Measurements from ENCODE around the gene RTL10. TPM values are rescaled to one million over a fixed set of nuclear protein-coding genes. Genes with fewer than 3 reads are reported as not detected.

The RTL10 gene
- total RNA-seq, 1 donor = 6.4 TPM

- Histone ChIP-seq H3K27me3 (ENCODE audit: insufficient read depth, low read length) (no peaks in the 10 kb centered on the region), H3K9me3 (ENCODE audit: low read depth, low read length) (no peaks in the 10 kb centered on the region)
These were observed 33.0 kb downstream of the RTL10 start for GRCh38 chr22:19821523-19822300.

DNA sequence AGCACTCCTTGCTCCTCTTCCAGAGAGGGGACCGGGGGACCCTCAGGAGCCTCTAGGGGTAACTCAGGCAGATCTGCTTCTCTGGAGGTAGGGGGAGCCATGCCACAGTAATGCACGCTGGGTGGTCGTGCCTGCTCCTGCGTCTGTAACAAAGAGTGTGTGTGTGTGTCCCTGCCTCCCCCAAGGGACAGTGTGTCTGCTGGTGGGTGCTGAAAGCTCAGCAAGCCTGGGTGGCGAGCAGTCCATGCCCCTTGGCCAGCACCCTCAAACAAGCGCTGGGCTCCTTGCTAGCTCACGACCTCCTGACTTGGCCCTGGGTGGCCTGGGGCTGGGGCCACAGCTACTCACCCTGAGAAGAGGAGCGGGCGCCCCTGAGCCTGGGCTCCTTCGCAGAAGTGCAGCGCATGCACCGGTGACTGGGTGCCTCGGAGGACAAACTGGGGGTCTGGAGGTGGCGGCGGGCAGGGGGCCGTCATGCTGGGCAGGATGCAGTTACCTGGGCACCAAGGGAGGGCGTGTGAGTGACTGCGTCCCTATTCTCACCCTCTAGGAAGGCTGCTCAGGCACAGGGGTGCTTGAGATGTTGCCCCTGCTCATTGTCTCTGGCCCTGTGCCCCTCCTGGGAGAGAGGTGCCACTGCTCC is 33.7 kb downstream of the RTL10 start:
- Histone ChIP-seq H3K4me1 (ENCODE audit: insufficient read depth, low read length) (no peaks in the 10 kb centered on the region), H3K9me3 (ENCODE audit: low read depth, low read length) (no peaks in the 10 kb centered on the region), H3K27me3 (ENCODE audit: insufficient read depth, low read length) (no peaks in the 10 kb centered on the region), H3K4me3 (ENCODE audit: low read length) (no peak overlapping the region)

More at GRCh38 chr22:19821523-19822300, 33.0 kb downstream of the RTL10 start:
- Histone ChIP-seq H3K4me1 (ENCODE audit: insufficient read depth, low read length) (no peaks in the 10 kb centered on the region), H3K4me3 (ENCODE audit: low read length) (no peak overlapping the region)

GRCh38 chr22:19819911-19820879 is 34.5 kb downstream of the RTL10 start:
- Histone ChIP-seq H3K27me3 (ENCODE audit: insufficient read depth, low read length) (no peaks in the 10 kb centered on the region), H3K9me3 (ENCODE audit: low read depth, low read length) (no peaks in the 10 kb centered on the region), H3K4me1 (ENCODE audit: insufficient read depth, low read length) (no peaks in the 10 kb centered on the region), H3K4me3 (ENCODE audit: low read length) (no peak overlapping the region)

GRCh38 chr22:19819208-19819910 is 35.3 kb downstream of the RTL10 start:
- H3K27me3 ChIP-seq (ENCODE audit: insufficient read depth, low read length) = no peaks in the 10 kb centered on the region
- no peaks in the 10 kb centered on the region for H3K9me3 ChIP-seq (ENCODE audit: low read depth, low read length)
- no peaks in the 10 kb centered on the region for H3K4me1 ChIP-seq (ENCODE audit: insufficient read depth, low read length)
- H3K4me3 ChIP-seq (ENCODE audit: low read length) = no peak overlapping the region

GRCh38 chr22:19818324-19819207 is 36.1 kb downstream of the RTL10 start:
- no peaks in the 10 kb centered on the region for H3K4me1 ChIP-seq (ENCODE audit: insufficient read depth, low read length)
- H3K27me3 ChIP-seq (ENCODE audit: insufficient read depth, low read length) = no peaks in the 10 kb centered on the region
- H3K4me3 ChIP-seq (ENCODE audit: low read length) = no peak overlapping the region
- H3K9me3 ChIP-seq (ENCODE audit: low read depth, low read length) = no peaks in the 10 kb centered on the region

DNA sequence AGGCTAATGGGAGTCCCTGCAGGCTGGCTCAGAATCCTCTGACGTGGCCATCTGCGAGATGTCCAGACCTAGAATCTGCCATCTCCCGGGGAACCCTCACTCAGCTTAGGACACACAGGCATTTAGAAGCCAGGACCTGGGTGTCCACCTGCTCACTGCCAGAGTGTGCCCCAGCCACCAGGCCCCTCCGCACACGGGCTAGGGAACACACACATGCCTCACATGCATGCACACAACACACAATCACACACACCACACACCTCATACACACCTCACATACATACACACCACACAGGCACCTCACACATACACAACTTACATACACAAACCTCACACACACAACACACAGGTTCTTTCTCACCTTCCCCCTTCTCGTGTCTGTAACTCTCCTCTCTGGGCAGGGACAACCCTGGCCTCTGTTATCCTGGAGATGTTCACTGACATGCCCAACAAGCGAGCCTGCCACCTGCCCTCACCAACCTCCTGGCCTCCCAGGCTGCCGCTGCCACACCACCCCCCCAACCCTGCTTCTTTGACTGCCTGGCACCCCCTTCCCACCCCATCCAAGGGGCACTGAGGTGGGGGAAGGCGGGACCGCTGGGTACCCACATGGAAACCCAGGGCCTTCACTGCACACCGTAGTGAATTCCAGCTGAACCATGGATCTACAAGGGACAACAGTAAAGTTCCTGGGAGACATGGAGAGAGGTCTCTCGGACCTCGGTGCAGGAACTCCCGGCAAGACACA is 38.1 kb downstream of the RTL10 start:
- H3K4me3 ChIP-seq (ENCODE audit: low read length) = no peak overlapping the region
- no peaks in the 10 kb centered on the region for H3K4me1 ChIP-seq (ENCODE audit: insufficient read depth, low read length)
- H3K27me3 ChIP-seq (ENCODE audit: insufficient read depth, low read length) = no peaks in the 10 kb centered on the region
- H3K9me3 ChIP-seq (ENCODE audit: low read depth, low read length) = no peaks in the 10 kb centered on the region

DNA sequence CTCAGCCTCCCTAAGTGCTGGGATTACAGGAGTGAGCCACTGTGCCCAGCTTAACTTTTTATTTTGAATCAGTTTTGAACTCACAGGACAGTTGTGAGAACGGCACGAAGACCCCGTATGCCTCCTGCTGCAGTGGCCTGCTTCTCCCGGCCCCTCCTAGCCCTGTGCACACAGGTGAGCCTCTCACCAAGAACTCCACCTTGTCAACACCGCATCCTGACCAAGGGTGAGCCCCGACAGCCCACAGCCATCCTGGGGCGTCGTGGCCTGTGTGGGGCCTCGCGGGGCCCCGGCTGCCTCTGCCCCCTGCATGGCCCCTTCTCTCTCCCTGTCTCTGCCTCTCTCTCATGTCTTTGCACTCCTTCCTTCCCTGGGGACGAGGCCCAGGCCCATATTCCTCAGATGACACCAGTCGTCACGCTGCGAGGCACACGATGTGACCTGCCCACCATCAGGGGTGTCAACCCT is 38.8 kb downstream of the RTL10 start:
- H3K9me3 ChIP-seq (ENCODE audit: low read depth, low read length) = no peaks in the 10 kb centered on the region
- H3K4me1 ChIP-seq (ENCODE audit: insufficient read depth, low read length) = no peaks in the 10 kb centered on the region
- no peaks in the 10 kb centered on the region for H3K27me3 ChIP-seq (ENCODE audit: insufficient read depth, low read length)
- no peak overlapping the region for H3K4me3 ChIP-seq (ENCODE audit: low read length)

- H3K27me3 ChIP-seq (ENCODE audit: insufficient read depth, low read length) = no peaks in the 10 kb centered on the region
These were observed 39.4 kb downstream of the RTL10 start for GRCh38 chr22:19815093-19815822.

DNA sequence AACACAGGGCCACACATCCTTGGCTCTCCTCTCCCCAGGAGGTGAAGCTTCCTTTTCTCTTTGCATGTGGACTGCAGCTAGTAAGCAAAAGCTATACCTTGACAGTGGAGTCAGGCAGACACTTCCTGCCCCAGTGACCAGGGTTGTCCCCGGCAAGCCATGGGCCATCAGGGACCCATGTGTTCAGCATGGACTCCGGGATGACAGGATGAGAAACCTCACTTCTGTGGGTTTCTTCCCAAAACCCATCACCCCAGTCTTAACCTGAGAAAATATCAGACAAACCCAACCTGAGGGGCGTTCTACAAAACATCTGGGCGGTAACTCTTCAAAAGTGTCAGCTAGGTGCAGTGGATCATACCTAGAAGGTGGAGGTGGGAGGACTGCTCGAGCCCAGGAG is 40.2 kb downstream of the RTL10 start:
- no peaks in the 10 kb centered on the region for H3K4me1 ChIP-seq (ENCODE audit: insufficient read depth, low read length)
- no peaks in the 10 kb centered on the region for H3K27me3 ChIP-seq (ENCODE audit: insufficient read depth, low read length)
- H3K4me3 ChIP-seq (ENCODE audit: low read length) = no peak overlapping the region
- H3K9me3 ChIP-seq (ENCODE audit: low read depth, low read length) = no peaks in the 10 kb centered on the region

More at GRCh38 chr22:19815093-19815822, 39.4 kb downstream of the RTL10 start:
- Histone ChIP-seq H3K4me1 (ENCODE audit: insufficient read depth, low read length) (no peaks in the 10 kb centered on the region), H3K9me3 (ENCODE audit: low read depth, low read length) (no peaks in the 10 kb centered on the region), H3K4me3 (ENCODE audit: low read length) (no peak overlapping the region)

DNA sequence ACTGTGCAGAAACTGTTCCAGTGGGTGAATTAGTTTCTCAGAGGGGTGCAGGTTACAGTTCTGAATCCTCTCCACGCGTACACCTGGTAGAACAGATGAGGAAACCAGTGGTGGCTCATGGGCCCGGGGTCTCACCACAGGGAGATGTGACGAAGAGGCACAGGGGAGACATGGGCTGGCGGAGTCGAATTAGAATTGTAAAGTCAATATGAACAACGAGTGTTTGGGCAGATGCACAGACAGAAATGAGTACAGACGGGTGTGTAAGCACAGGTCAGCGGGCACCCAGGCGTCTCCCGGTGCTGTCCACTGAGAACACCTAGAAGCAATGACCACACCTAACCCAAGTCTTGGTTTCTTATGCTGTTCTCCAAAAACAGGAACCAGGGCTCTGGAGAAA is 41.8 kb downstream of the RTL10 start:
- no peaks in the 10 kb centered on the region for H3K27me3 ChIP-seq (ENCODE audit: insufficient read depth, low read length)
- H3K4me3 ChIP-seq (ENCODE audit: low read length) = no peak overlapping the region
- no peaks in the 10 kb centered on the region for H3K9me3 ChIP-seq (ENCODE audit: low read depth, low read length)
- no peaks in the 10 kb centered on the region for H3K4me1 ChIP-seq (ENCODE audit: insufficient read depth, low read length)

GRCh38 chr22:19811811-19812771 is 42.6 kb downstream of the RTL10 start:
- Histone ChIP-seq H3K4me1 (ENCODE audit: insufficient read depth, low read length) (no peaks in the 10 kb centered on the region), H3K4me3 (ENCODE audit: low read length) (no peak overlapping the region), H3K27me3 (ENCODE audit: insufficient read depth, low read length) (no peaks in the 10 kb centered on the region)

GRCh38 chr22:19811211-19811621 is 43.5 kb downstream of the RTL10 start:
- no peaks in the 10 kb centered on the region for H3K4me1 ChIP-seq (ENCODE audit: insufficient read depth, low read length)
- no peaks in the 10 kb centered on the region for H3K9me3 ChIP-seq (ENCODE audit: low read depth, low read length)

More at GRCh38 chr22:19811811-19812771, 42.6 kb downstream of the RTL10 start:
- H3K9me3 ChIP-seq (ENCODE audit: low read depth, low read length) = no peaks in the 10 kb centered on the region

More at GRCh38 chr22:19811211-19811621, 43.5 kb downstream of the RTL10 start:
- H3K27me3 ChIP-seq (ENCODE audit: insufficient read depth, low read length) = no peaks in the 10 kb centered on the region
- no peak overlapping the region for H3K4me3 ChIP-seq (ENCODE audit: low read length)
